8988T (cell line): Measurements from ENCODE around the gene VAV2.
A peak's percentile ranks its signal among the peaks of the same experiment; 100 is the strongest.

ENCODE experiments used
- DNase-seq: peaks from one replicate; pipeline ENCODE4 v3.0.0; 2011

The VAV2 gene

GRCh38 chr9:133810556-133811195 is 181.4 kb downstream of the VAV2 start:
- DNase-seq = no peak

GRCh38 chr9:133809335-133809734 is 182.8 kb downstream of the VAV2 start:
- no peak for DNase-seq

GRCh38 chr9:133807818-133808217 is 184.3 kb downstream of the VAV2 start:
- no peak for DNase-seq

GRCh38 chr9:133807037-133807436 is 185.1 kb downstream of the VAV2 start:
- no peak for DNase-seq

GRCh38 chr9:133806623-133807010 is 185.5 kb downstream of the VAV2 start:
- no peak for DNase-seq

GRCh38 chr9:133805876-133806622 is 186.1 kb downstream of the VAV2 start:
- DNase-seq = no peak

GRCh38 chr9:133804199-133804598 is 187.9 kb downstream of the VAV2 start:
- DNase-seq = no peak

GRCh38 chr9:133803745-133804144 is 188.4 kb downstream of the VAV2 start:
- DNase-seq = no peak

GRCh38 chr9:133803028-133803585 is 189.0 kb downstream of the VAV2 start:
- no peak for DNase-seq

GRCh38 chr9:133801739-133802138 is 190.4 kb downstream of the VAV2 start:
- DNase-seq = no peak

GRCh38 chr9:133800266-133800665 is 191.9 kb downstream of the VAV2 start:
- no peak for DNase-seq

- no peak for DNase-seq
Measured at GRCh38 chr9:133799716-133800115, 192.4 kb downstream of the VAV2 start.

GRCh38 chr9:133799106-133799505 is 193.0 kb downstream of the VAV2 start:
- no peak for DNase-seq

GRCh38 chr9:133798160-133798559 is 194.0 kb downstream of the VAV2 start:
- DNase-seq = no peak

- no peak for DNase-seq
Measured at GRCh38 chr9:133797406-133798105, 194.6 kb downstream of the VAV2 start.

GRCh38 chr9:133796562-133796961 is 195.6 kb downstream of the VAV2 start:
- DNase-seq = no peak

GRCh38 chr9:133795049-133795448 is 197.1 kb downstream of the VAV2 start:
- no peak for DNase-seq

- no peak for DNase-seq
Measured at GRCh38 chr9:133794016-133794760, 197.9 kb downstream of the VAV2 start.

GRCh38 chr9:133793471-133793870 is 198.7 kb downstream of the VAV2 start:
- DNase-seq = no peak

GRCh38 chr9:133792721-133793470 is 199.2 kb downstream of the VAV2 start:
- DNase-seq = peak; percentile 97

- no peak for DNase-seq
Measured at GRCh38 chr9:133791735-133792649, 200.1 kb downstream of the VAV2 start.
